Endothelial cell of umbilical vein (primary cell): Measurements from ENCODE around the gene WDR74. TPM values are rescaled to one million over a fixed set of nuclear protein-coding genes. Genes with fewer than 3 reads are reported as not detected.

Experiments used
- BruUV-seq: library from RNA; stranded (reverse); fragments of 400-500 nt; replicated peaks from 2 replicates; lab custom pipeline; 2021; lab: Mats Ljungman, UMichigan
- CTCF ChIA-PET: fragments of 300-600, 350-600 bp; sonication (Branson Sonifier 250); formaldehyde crosslinking; loops from one replicate; lab custom pipeline; 2021; ENCODE audit warnings: antibody characterized with exemption, inconsistent platforms; lab: Charles Lee
- POLR2A ChIA-PET: fragments of 300-600, 350-600 bp; sonication (Branson Sonifier 250); formaldehyde crosslinking; loops from one replicate; lab custom pipeline; 2021; ENCODE audit warnings: antibody characterized with exemption, inconsistent platforms; lab: Charles Lee
- DNase-seq: peaks from one replicate; pipeline ENCODE4 v3.0.0-alpha.2; 2011; ENCODE audit warnings: low read depth, low spot score
- FAIRE-seq: peaks from 2 replicates; lab custom pipeline; 2011; peaks lifted over from hg19 to GRCh38; lab: Jason Lieb, UNC
- H2AFZ ChIP-seq: 2 replicates; pipeline ENCODE4 v1.6.0; 2012; ENCODE audit warnings: low read depth, low read length, control low read depth, inconsistent platforms
- H3K27ac ChIP-seq: 2 replicates; pipeline ENCODE4 v1.5.1; 2011; ENCODE audit warnings: low read depth, mild to moderate bottlenecking, control low read depth, low read length, moderate library complexity; ENCODE audit not compliant: insufficient read depth
- H3K27me3 ChIP-seq, 2 experiments: 2 replicates each; pipeline versions ENCODE4 v1.6.0 to v1.6.1; 2011; ENCODE audit warnings: low read length in 2 of 2, mixed read lengths in 1 of 2; ENCODE audit not compliant: control insufficient read depth in 2 of 2, insufficient read depth in 2 of 2
- H3K36me3 ChIP-seq, 2 experiments: 2 replicates in 1 of 2; 3 replicates in 1 of 2; pipeline ENCODE4 v1.5.1; 2011; ENCODE audit warnings: low read length in 2 of 2, mild to moderate bottlenecking in 1 of 2, moderate library complexity in 1 of 2; ENCODE audit not compliant: control insufficient read depth in 2 of 2, insufficient read depth in 2 of 2; ENCODE audit errors: extremely low read depth in 1 of 2
- H3K4me1 ChIP-seq: 3 replicates; pipeline ENCODE4 v1.5.1; 2011; ENCODE audit warnings: mild to moderate bottlenecking, low read length; ENCODE audit not compliant: control insufficient read depth, insufficient read depth; ENCODE audit errors: extremely low read depth
- H3K4me2 ChIP-seq: 2 replicates; pipeline ENCODE4 v1.6.1; 2011; ENCODE audit warnings: low read length, control low read depth, mixed read lengths; ENCODE audit not compliant: insufficient read depth
- H3K4me3 ChIP-seq, 3 experiments: fragments of 200-600 bp in 1 of 3; sonication (generic), shearing (Covaris generic) in 1 of 3; replicated peaks in 1 of 3; 2 replicates each; pipeline ENCODE4 v1.5.1; 2011 to 2016; ENCODE audit warnings: control low read depth in 3 of 3, low read length in 3 of 3, mild to moderate bottlenecking in 2 of 3, inconsistent platforms in 1 of 3, low read depth in 1 of 3, moderate library complexity in 1 of 3; ENCODE audit not compliant: insufficient read depth in 1 of 3
- H3K79me2 ChIP-seq: 2 replicates; pipeline ENCODE4 v1.6.0; 2012; ENCODE audit warnings: low read length, inconsistent platforms; ENCODE audit not compliant: control insufficient read depth, insufficient read depth
- H3K9ac ChIP-seq: replicated peaks from 2 replicates; pipeline ENCODE3; 2011; ENCODE audit warnings: low read length, control low read depth; ENCODE audit not compliant: insufficient read depth; ENCODE audit errors: extremely low read depth
- H3K9me1 ChIP-seq: replicated peaks from 3 replicates; pipeline ENCODE4 v1.6.0; 2011; ENCODE audit warnings: mild to moderate bottlenecking, low read length; ENCODE audit not compliant: control insufficient read depth, insufficient read depth; ENCODE audit errors: extremely low read depth
- H3K9me3 ChIP-seq: replicated peaks from 2 replicates; pipeline ENCODE4 v1.5.1; 2012; ENCODE audit warnings: low read length, inconsistent platforms; ENCODE audit not compliant: control insufficient read depth, insufficient read depth
- H4K20me1 ChIP-seq: replicated peaks from 2 replicates; pipeline ENCODE3; 2011; ENCODE audit warnings: mild to moderate bottlenecking, low read length; ENCODE audit not compliant: control insufficient read depth, insufficient read depth; ENCODE audit errors: extremely low read depth
- CTCF ChIP-seq, 2 donors: IDR thresholded peaks; 1 replicate in 1 of 2; 2 replicates in 1 of 2; pipeline ENCODE4 v1.5.1; 2011; ENCODE audit warnings: low read length in 2 of 2, mild to moderate bottlenecking in 2 of 2, moderate library complexity in 2 of 2, control low read depth in 1 of 2, inconsistent platforms in 1 of 2, low read depth in 1 of 2; ENCODE audit not compliant: insufficient read depth in 1 of 2; ENCODE audit errors: extremely low read depth in 1 of 2
- EZH2 ChIP-seq: IDR thresholded peaks from 2 replicates; pipeline ENCODE4 v1.6.1; 2012; ENCODE audit warnings: borderline replicate concordance, low read depth, mild to moderate bottlenecking, moderate library complexity, low read length, inconsistent platforms; ENCODE audit not compliant: severe bottlenecking
- FOS ChIP-seq: IDR thresholded peaks from 2 replicates; pipeline ENCODE4 v1.6.1; 2011; ENCODE audit warnings: mild to moderate bottlenecking, low read length, moderate library complexity, borderline replicate concordance; ENCODE audit not compliant: insufficient read depth
- JUN ChIP-seq: IDR thresholded peaks from 2 replicates; pipeline ENCODE4 v1.6.1; 2011; ENCODE audit warnings: borderline replicate concordance, low read depth; ENCODE audit not compliant: insufficient read length, insufficient read depth
- MAX ChIP-seq: IDR thresholded peaks from 2 replicates; pipeline ENCODE4 v1.6.1; 2011; ENCODE audit not compliant: insufficient read depth, insufficient read length
- MYC ChIP-seq: IDR thresholded peaks from one replicate; pipeline ENCODE4 v1.6.1; 2011; ENCODE audit warnings: mild to moderate bottlenecking, low read depth, low read length
- POLR2A ChIP-seq: IDR thresholded peaks from 2 replicates; pipeline ENCODE4 v1.6.1; 2012; ENCODE audit warnings: low read depth, mild to moderate bottlenecking, control low read depth, low read length
- POLR2AphosphoS5 ChIP-seq: IDR thresholded peaks from 2 replicates; pipeline ENCODE4 v1.6.1; 2012; ENCODE audit warnings: low read depth, mild to moderate bottlenecking, control low read depth, low read length, moderate library complexity; ENCODE audit not compliant: insufficient read depth
- dilution Hi-C: fragments of 300-500 bp; cut with MboI; formaldehyde crosslinking; loops from one replicate; pipeline ENCODE4 v1.15.0; 2019; ENCODE audit warnings: low sequenced_read_pairs; ENCODE audit not compliant: extremely low pct_ligation_motif_present
- intact Hi-C: fragments of 100-400 bp; cut with micrococcal nuclease; formaldehyde crosslinking; loops from one replicate; pipeline ENCODE4 v1.10.0; 2022
- polyA plus RNA-seq, 4 experiments: library from polyadenylated mRNA; depleted of rRNA in 3 of 4; stranded (reverse) in 3 of 4; unstranded in 1 of 4; fragments of >200 nt; gene quantifications; 2 replicates each; pipeline versions ENCODE4 v1.2.1 to v1.2.3, GENCODE V29; 2011 to 2012; ENCODE audit warnings: missing spikeins in 1 of 4
- total RNA-seq: library from RNA; stranded (reverse); gene quantifications from 2 replicates; pipeline ENCODE4 v1.2.3, GENCODE V29; 2021

WDR74 gene
- total and polyA plus RNA-seq, 2 donors (not counting 3 experiments of a cell fraction or from before 2014, with no cell fraction given) = 44.7 to 51.7 TPM

GRCh38 chr11:62880803-62881578, 41.6 kb upstream of the WDR74 start, which contains the start of gene SLC3A2:
TSS of gene SLC3A2 (plus strand) at chr11:62880896. CDS start at chr11:62881024, 128 bp downstream.
- CTCF ChIA-PET = interaction anchor here (0.6 to 1.7 kb wide), 20 partner anchors 9 to 289 kb away, joined by 3 to 36 read pairs (median 3); partner anchors contain the start of genes HNRNPUL2, STX5, TMEM179B and TTC9C
- peak within 1 kb of the TSS; percentile 94 for H3K4me2 ChIP-seq
- H3K9ac ChIP-seq = peak within 1 kb of the TSS; percentile 100
- BruUV-seq = TSS peak; percentile 68
- no peaks in the 10 kb centered on the region for H3K27me3 ChIP-seq
- TF ChIP-seq CTCF (IDR thresholded peaks at IDR 0.05; ENCODE audit: extremely low read depth in 1 of 2, insufficient read depth in 1 of 2, low read depth in 1 of 2, low read length in 2 of 2) (peak; percentile 63 to 89), FOS (no peak), MYC (no peak), POLR2A (peak; percentile 99), MAX (no peak), JUN (no peak), POLR2AphosphoS5 (peak; percentile 99), EZH2 (no peak)
- intact Hi-C loops (loop anchor here (1.0 to 5.0 kb wide), 6 partner anchors 26 to 484 kb away; partner anchors contain the start of genes HNRNPUL2, TAF6L, TMEM179B and TTC9C), dilution Hi-C loops (no loop called here)
- DNase-seq (peak; percentile 91), FAIRE-seq (peak; percentile 91)
- peaks cover 5% of the 10 kb centered on the region for H4K20me1 ChIP-seq
- no peaks in the 10 kb centered on the region for H3K9me3 ChIP-seq
- peak within 1 kb of the TSS; percentile 75 to 100 (median 95) for H3K4me3 ChIP-seq
- peaks cover 20 to 26% of the 10 kb centered on the region in 2 experiments for H3K36me3 ChIP-seq
- H2AFZ ChIP-seq = peak within 1 kb of the TSS; percentile 39
- peaks cover 45% of the 10 kb centered on the region for H3K4me1 ChIP-seq
- POLR2A ChIA-PET = interaction anchor here (0.7 to 2.3 kb wide), 15 partner anchors 9 to 153 kb away, joined by 3 to 25 read pairs (median 6); partner anchors contain the start of genes HNRNPUL2, TAF6L and TMEM179B
- H3K9me1 ChIP-seq = no peaks in the 10 kb centered on the region
- H3K79me2 ChIP-seq = peaks cover 51% of the 10 kb centered on the region
- H3K27ac ChIP-seq = peak within 1 kb of the TSS; percentile 100
